ENCODE measurements around the gene UGT1A4. TPM values are rescaled to one million over a fixed set of nuclear protein-coding genes. Genes with fewer than 3 reads are reported as not detected.

UGT1A4 gene
- total and polyA plus RNA-seq, 2 of the 8 experiments (the other 6 are each of a cell fraction or from before 2014, with no cell fraction given) = not detected

DNA sequence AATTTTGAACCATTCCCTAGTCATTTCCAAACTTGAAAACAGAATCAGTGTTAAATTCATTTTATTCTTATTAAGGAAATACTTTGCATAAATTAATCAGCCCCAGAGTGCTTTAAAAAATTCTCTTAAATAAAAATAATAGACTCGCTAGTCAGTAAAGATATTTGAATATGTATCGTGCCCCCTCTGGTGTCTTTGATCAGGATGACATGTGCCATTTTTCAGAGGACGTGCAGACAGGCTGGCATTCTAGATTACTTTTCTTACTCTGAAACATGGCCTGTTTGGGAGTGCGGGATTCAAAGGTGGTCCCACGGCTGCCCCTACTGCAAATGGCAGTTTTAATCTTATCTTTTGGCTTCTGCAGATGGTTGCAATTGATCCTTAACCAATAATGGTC, 54.0 kb downstream of the UGT1A4 start:
- Histone ChIP-seq H3K4me2 (ENCODE audit: insufficient read depth in 1 of 2, low read depth in 2 of 2, low read length in 2 of 2) (no peak overlapping the region), H3K9me3 (ENCODE audit: insufficient read depth in 2 of 2, low read depth in 1 of 2, low read length in 1 of 2) (peaks cover 7 to 15% of the 10 kb centered on the region in 2 experiments; a peak in 3 of 4 replicates), H2BK20ac (ENCODE audit: low read length) (no peak overlapping the region), H3K23me2 (ENCODE audit: low read depth, low read length) (peaks cover 2% of the 10 kb centered on the region; the same call in 1 of the 2 replicates), H3K14ac (ENCODE audit: insufficient read length) (no peak overlapping the region), H3K56ac (replicated peaks; ENCODE audit: insufficient read length, low read depth, low read length) (no peak overlapping the region), H2AFZ (ENCODE audit: low read length) (no peak overlapping the region), H3K4me1 (replicated peaks in 1 of 4; ENCODE audit: control insufficient read depth in 3 of 4, insufficient read depth in 4 of 4, low read length in 3 of 4) (no peaks in the 10 kb centered on the region; a peak in 1 of 7 replicates), H4K8ac (ENCODE audit: extremely low read depth, insufficient read depth, low read length) (no peak overlapping the region), H3K36me3 (ENCODE audit: control insufficient read depth in 2 of 4, insufficient read depth in 4 of 4, low read length in 3 of 4) (no peaks in the 10 kb centered on the region), H3K4ac (replicated peaks; ENCODE audit: insufficient read length, low read depth, low read length) (no peak overlapping the region), H3K23ac (ENCODE audit: insufficient read length) (no peak overlapping the region), H2BK15ac (ENCODE audit: low read length) (no peak overlapping the region), H4K5ac (ENCODE audit: insufficient read length, low read depth, low read length) (no peak overlapping the region), H3K79me1 (ENCODE audit: low read depth, low read length) (no peaks in the 10 kb centered on the region), H3K27me3 (replicated peaks in 1 of 4; ENCODE audit: control insufficient read depth in 3 of 4, extremely low read depth in 1 of 4, insufficient read depth in 3 of 4, low read length in 3 of 4) (no peaks in the 10 kb centered on the region), H3K4me3 (ENCODE audit: extremely low read depth in 1 of 4, insufficient read depth in 2 of 4, low read depth in 3 of 4, low read length in 4 of 4) (no peak overlapping the region), H2BK120ac (replicated peaks; ENCODE audit: low read depth, low read length) (no peak overlapping the region), H3K27ac (ENCODE audit: low read depth, low read length) (no peak overlapping the region), H2BK12ac (ENCODE audit: low read depth, low read length) (no peak overlapping the region), H2BK5ac (ENCODE audit: low read depth, low read length) (no peak overlapping the region), H2AK5ac (ENCODE audit: low read depth, low read length) (no peak overlapping the region), H4K20me1 (replicated peaks in 1 of 2; ENCODE audit: control insufficient read depth in 1 of 2, insufficient read depth in 2 of 2, low read length in 2 of 2) (no peaks in the 10 kb centered on the region), H4K91ac (replicated peaks; ENCODE audit: insufficient read length, low read length) (no peak overlapping the region), H3K79me2 (ENCODE audit: control insufficient read depth in 1 of 2, insufficient read depth in 2 of 2, low read length in 2 of 2) (no peaks in the 10 kb centered on the region), H3K18ac (ENCODE audit: extremely low read depth, low read length) (no peak overlapping the region), H3K9ac (replicated peaks in 1 of 4; ENCODE audit: extremely low read depth in 1 of 4, low read depth in 3 of 4, low read length in 3 of 4) (no peak overlapping the region)
- POLR2A ChIA-PET (ENCODE audit: partially characterized antibody) = no interaction called here
- FAIRE-seq (no peak), DNase-seq (ENCODE audit: low read depth in 1 of 2, low spot score in 2 of 2) (no peak)
- 93% methylated on average over 5 of the region's 5 CpGs; no CpG with 5 or more reads in 1 of the 2 experiments for WGBS, 2 experiments (ENCODE audit: extremely low coverage in 1 of 2, insufficient coverage in 1 of 2, insufficient read length in 1 of 2, insufficient replicate concordance in 2 of 2, low coverage in 1 of 2, low lambda C conversion rate in 2 of 2, missing lambda C conversion rate in 1 of 2)
- TF ChIP-seq TAF7 (optimal IDR thresholded peaks at IDR 0.05; ENCODE audit: borderline replicate concordance, low read depth, low read length) (no peak), GABPA (IDR thresholded peaks at IDR 0.05; ENCODE audit: borderline replicate concordance, insufficient read depth, low read length) (no peak)
- CTCF ChIA-PET (ENCODE audit: partially characterized antibody) = no interaction called here
